GM11168 (cell line): Measurements from ENCODE around the gene ZNF280A.

ENCODE experiments used
- in situ Hi-C: fragments of 300-500 bp; cut with MboI; formaldehyde crosslinking; loops from one replicate; pipeline ENCODE4 v1.12.0; 2022; ENCODE audit warnings: low sequenced_read_pairs; ENCODE audit not compliant: unreplicated experiment

The ZNF280A gene

DNA sequence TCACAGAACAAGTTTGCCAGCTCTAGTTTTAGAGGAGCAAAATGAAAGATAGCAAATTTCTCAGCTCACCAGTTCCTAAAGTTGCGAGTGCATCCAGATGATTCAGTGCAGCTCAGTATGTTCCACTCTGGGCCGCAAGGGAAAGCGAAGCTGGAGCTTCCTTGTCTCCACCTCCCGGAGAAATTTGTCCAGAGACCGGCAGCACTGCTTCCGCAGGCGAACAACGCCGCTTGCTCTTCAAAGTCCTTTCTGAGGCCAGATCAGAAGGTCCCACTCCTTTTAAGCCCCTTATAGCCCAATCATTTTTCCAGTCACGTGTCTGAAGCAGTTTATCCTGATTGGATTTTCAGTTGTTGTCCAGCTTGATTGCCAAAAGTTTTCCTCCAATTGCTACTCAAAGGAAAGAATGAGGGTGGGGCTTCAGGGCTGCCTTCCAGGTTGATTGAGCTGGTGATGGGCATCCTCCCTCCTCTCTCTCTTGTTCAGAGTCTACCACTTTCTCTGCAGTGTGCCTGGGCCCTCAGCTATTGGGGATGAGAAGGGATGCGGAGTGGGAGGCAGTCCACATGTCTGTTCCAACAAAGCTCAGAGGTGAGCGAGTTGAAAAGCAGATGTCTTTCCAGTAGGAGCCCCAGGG is at the start of gene ZNF280A:
ZNF280A (minus strand) TSS at position 251 of the 637 bp plus-strand sequence. CDS start 4,640 bp downstream, outside the sequence.
- in situ Hi-C loops = no loop called here

DNA sequence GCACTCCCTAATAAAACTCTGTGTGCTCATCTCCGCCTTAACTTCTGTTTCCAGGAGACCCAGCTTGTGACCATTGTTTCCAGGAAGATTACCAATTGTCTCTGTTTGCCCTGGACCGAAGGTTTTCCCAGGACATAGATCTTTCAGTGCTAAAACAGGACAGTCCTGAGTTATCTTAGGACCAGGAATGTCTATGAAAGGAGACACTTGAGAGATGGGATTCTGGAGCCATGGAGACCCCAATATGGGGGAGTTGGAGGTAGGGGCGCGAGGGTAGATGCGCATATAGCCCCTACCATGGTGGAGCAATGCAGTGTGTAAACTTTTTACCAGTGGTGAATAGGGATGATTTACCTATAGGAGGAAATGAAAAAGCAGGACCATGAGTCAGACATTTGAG is 49.1 kb upstream of the ZNF280A start:
- in situ Hi-C loops = no loop called here

- in situ Hi-C loops = no loop called here
Observed at GRCh38 chr22:22565981-22566380, 45.9 kb upstream of the ZNF280A start.

- in situ Hi-C loops = no loop called here
Observed at GRCh38 chr22:22558972-22559603, 39.0 kb upstream of the ZNF280A start, which contains the start of gene PRAME. Gene PRAME, minus strand, starts transcription at chr22:22559265. Its CDS starts 2,433 bp downstream, at chr22:22556832.

GRCh38 chr22:22558071-22558971 is 38.3 kb upstream of the ZNF280A start:
- in situ Hi-C loops = no loop called here

- in situ Hi-C loops = no loop called here
Observed at GRCh38 chr22:22556995-22557925, 37.2 kb upstream of the ZNF280A start.

GRCh38 chr22:22556578-22556977 is 36.5 kb upstream of the ZNF280A start:
- in situ Hi-C loops = no loop called here

- in situ Hi-C loops = no loop called here
Observed at GRCh38 chr22:22555596-22555995, 35.5 kb upstream of the ZNF280A start.

GRCh38 chr22:22554587-22555284 is 34.7 kb upstream of the ZNF280A start:
- in situ Hi-C loops = no loop called here

GRCh38 chr22:22553735-22554586 is 33.9 kb upstream of the ZNF280A start:
- in situ Hi-C loops = no loop called here

- in situ Hi-C loops = no loop called here
Observed at GRCh38 chr22:22553141-22553540, 33.1 kb upstream of the ZNF280A start.

- in situ Hi-C loops = no loop called here
Observed at GRCh38 chr22:22552630-22553029, 32.6 kb upstream of the ZNF280A start.

DNA sequence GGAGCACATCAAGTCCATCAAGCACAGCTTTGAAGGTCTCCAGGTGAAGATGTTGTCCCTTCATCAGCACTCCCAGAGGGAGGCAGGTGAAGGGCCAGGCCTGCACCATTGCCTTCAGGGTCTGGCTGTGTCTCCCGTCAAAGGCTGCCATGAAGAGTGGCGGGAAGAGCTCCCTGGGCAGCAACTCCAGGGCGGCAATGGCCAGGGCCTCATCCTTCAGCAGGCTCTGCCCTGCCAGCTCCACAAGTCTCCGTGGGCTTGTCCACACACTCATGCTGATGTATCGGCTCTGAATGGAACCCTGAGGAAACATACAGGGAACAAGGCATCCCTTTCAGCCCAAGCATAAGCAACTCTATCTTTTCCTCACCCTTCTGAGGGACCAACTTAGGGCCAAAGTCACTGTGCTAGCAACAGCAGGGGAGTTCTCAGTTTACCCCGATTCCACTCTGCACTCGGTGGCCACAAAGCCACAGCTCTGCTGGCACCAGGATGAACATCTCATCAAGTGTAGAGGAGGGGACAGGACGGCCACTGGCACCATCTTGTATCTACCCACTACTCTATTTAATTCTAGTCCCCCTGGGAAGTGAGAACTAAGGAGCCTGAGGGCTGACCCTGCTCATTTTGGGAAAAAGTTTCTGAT is 30.8 kb upstream of the ZNF280A start:
- in situ Hi-C loops = no loop called here

DNA sequence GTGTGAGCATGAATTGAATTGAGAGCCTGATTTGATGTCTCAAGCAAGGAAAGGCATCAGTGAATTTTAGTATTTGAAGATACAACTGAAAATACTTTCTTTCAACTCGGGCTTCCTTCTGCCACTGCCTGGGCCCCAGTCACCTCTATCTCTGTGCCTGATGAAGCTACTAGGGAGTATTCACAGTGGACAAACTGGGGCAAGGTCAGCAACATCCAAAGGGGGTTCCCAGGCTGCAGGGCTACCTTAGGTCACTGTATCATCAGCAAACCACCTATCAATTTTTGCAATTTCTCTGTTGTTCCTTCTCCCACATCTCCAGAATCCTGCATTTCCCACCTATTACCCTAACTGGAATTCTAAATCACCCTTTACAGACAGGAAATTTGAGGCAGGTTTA is 28.8 kb upstream of the ZNF280A start:
- in situ Hi-C loops = no loop called here

- in situ Hi-C loops = no loop called here
Observed at GRCh38 chr22:22548317-22548716, 28.2 kb upstream of the ZNF280A start.

GRCh38 chr22:22547692-22548300 is 27.7 kb upstream of the ZNF280A start:
- in situ Hi-C loops = no loop called here

GRCh38 chr22:22547226-22547625 is 27.2 kb upstream of the ZNF280A start:
- in situ Hi-C loops = no loop called here

GRCh38 chr22:22546490-22546889 is 26.4 kb upstream of the ZNF280A start:
- in situ Hi-C loops = no loop called here
